Left lung (tissue), 10 donors: ENCODE results near the gene KIZ. TPM values are rescaled to one million over a fixed set of nuclear protein-coding genes. Genes with fewer than 3 reads are reported as not detected.

Experiments used
- ATAC-seq: fragments of 200-7000 bp; cut with Tn5 transposase; one replicate; pipeline ENCODE4 v1.9.1; 2020; ENCODE audit warnings: moderate library complexity
- DNase-seq, 4 donors: peaks; one replicate each; pipeline ENCODE4 v3.0.0-alpha.2; 2013 to 2020
- H3K27ac ChIP-seq, 2 donors: fragments of 200-600 bp; sonication (generic) in 1 of 2; one replicate each; pipeline versions ENCODE4 v1.5.0 to v1.8.0; 2020 to 2021
- H3K27me3 ChIP-seq, 2 donors: fragments of 200-600 bp; sonication (generic) in 1 of 2; one replicate each; pipeline versions ENCODE4 v1.5.0 to v1.8.0; 2020 to 2021
- H3K36me3 ChIP-seq, 2 donors: fragments of 200-600 bp; sonication (generic) in 1 of 2; one replicate each; pipeline versions ENCODE4 v1.5.0 to v1.8.0; 2020 to 2021
- H3K4me1 ChIP-seq, 2 donors: fragments of 200-600 bp; one replicate each; pipeline ENCODE4 v1.8.0; 2021
- H3K4me3 ChIP-seq, 2 donors: fragments of 200-600 bp; sonication (generic) in 1 of 2; one replicate each; pipeline versions ENCODE4 v1.5.0 to v1.8.0; 2020 to 2021; ENCODE audit warnings: mild to moderate bottlenecking in 1 of 2
- H3K9me3 ChIP-seq, 2 donors: fragments of 200-600 bp; sonication (generic) in 1 of 2; one replicate each; pipeline versions ENCODE4 v1.5.0 to v1.8.0; 2020 to 2021
- intact Hi-C, 2 donors: fragments of 100-400 bp; cut with DNase I; formaldehyde crosslinking; loops; one replicate each; pipeline versions ENCODE4 v1.11.2 to v1.14.2; 2022
- polyA plus RNA-seq, 6 donors: library from polyadenylated mRNA; unstranded; fragments of 120-200 nt; gene quantifications; one replicate each; pipeline ENCODE4 v1.2.1, GENCODE V29; 2013; ENCODE audit not compliant: insufficient read length in 6 of 6
- total RNA-seq, 2 donors: library from RNA; stranded (reverse); fragmentation: NEBNext Ultra II Directional; extraction: Animal tissue kit (Norgen Biotek cat#: 25700); gene quantifications; one replicate each; pipeline ENCODE4 v1.2.1, GENCODE V29; 2021
- TF ChIP-seq, protein P1 (sequence below), 2 donors: fragments of 200-600 bp; sonication (generic) in 1 of 2; IDR thresholded peaks; one replicate each; pipeline versions ENCODE4 v1.5.0 to v1.8.0; 2021; ENCODE audit warnings: antibody characterized with exemption in 2 of 2
- donor health status: DM: no; HTN: yes; CAD: no.
- donor health status: DM: no; HTN: no; CAD: no.

The KIZ gene
- total and polyA plus RNA-seq, 8 donors = 10.4 to 30.6 (median 25.2) TPM

DNA sequence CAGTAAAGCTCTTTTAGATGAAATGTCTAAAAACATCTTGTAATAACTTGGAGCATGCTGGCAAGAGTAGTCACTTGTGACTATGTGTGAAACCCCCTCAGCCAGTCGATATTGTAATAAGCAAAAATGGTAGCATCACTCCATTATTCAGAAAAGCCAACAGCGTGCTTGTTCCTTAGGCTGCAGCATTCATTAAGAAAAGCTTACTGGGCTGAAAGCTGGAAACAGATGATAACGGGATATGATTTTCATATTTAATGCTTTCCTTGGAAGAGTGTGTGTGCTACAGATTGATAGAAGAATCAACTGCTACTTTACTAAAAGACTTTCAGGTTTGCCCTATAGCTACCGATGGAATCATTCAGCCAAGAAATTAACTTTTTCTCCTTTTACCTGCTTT, 20.3 kb downstream of the KIZ start:
- ATAC-seq = no peak
- Histone ChIP-seq H3K36me3 (no peaks in the 10 kb centered on the region), H3K4me3 (no peak overlapping the region), H3K9me3 (no peaks in the 10 kb centered on the region), H3K27ac (no peak overlapping the region), H3K27me3 (no peaks in the 10 kb centered on the region), H3K4me1 (no peaks in the 10 kb centered on the region)
- intact Hi-C loops = no loop called here
- no peak for DNase-seq
- TF ChIP-seq, protein P1, sequence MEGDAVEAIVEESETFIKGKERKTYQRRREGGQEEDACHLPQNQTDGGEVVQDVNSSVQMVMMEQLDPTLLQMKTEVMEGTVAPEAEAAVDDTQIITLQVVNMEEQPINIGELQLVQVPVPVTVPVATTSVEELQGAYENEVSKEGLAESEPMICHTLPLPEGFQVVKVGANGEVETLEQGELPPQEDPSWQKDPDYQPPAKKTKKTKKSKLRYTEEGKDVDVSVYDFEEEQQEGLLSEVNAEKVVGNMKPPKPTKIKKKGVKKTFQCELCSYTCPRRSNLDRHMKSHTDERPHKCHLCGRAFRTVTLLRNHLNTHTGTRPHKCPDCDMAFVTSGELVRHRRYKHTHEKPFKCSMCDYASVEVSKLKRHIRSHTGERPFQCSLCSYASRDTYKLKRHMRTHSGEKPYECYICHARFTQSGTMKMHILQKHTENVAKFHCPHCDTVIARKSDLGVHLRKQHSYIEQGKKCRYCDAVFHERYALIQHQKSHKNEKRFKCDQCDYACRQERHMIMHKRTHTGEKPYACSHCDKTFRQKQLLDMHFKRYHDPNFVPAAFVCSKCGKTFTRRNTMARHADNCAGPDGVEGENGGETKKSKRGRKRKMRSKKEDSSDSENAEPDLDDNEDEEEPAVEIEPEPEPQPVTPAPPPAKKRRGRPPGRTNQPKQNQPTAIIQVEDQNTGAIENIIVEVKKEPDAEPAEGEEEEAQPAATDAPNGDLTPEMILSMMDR (IDR thresholded peaks at IDR 0.05) = no peak

DNA sequence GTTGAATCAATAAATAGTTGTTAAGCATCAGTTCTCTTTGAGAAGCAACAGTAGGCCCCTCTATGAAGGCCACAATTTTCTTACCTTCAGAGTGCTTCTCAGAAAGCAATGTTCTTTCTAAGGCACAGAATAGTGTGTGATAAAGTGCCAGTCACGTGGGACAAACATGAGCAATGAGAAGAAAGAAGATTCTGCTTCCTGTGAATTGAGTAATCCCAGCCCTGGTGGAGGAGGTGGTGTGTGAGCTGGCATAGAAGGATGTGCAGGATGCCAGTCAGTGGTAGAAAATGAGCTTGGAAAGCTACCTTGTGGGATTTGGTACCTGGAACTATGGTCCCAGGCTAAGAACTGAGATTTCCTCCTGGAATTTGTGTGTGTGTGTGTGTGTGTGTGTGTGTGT, 21.7 kb downstream of the KIZ start:
- Histone ChIP-seq H3K27ac (no peak overlapping the region), H3K9me3 (no peaks in the 10 kb centered on the region), H3K27me3 (no peaks in the 10 kb centered on the region), H3K4me3 (no peak overlapping the region), H3K36me3 (no peaks in the 10 kb centered on the region), H3K4me1 (no peaks in the 10 kb centered on the region)
- TF ChIP-seq, protein P1 (IDR thresholded peaks at IDR 0.05) = no peak
- no peak for DNase-seq
- ATAC-seq = no peak
- intact Hi-C loops = no loop called here

DNA sequence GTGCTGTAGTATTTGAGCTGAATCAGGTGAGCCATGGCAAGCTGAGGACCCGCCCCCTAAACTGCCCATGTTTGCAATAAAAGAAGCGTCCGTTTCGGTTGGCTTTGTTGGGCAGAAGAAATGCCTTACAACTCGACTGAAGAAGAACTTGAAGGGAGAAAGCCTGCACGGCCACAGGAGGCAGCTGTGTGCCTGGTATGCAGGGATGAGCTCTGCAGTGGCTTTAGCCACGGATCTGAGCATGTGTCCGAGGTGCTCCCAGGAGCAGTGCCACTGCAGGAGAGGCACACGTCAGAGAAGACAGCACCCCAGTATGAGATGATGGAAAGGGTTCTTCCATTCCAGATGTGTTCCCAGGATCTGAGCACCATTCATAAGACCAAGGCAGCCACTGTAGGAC, 23.5 kb downstream of the KIZ start:
- no peaks in the 10 kb centered on the region for H3K27me3 ChIP-seq
- no peak for ATAC-seq
- no peak overlapping the region for H3K4me3 ChIP-seq
- TF ChIP-seq, protein P1 (IDR thresholded peaks at IDR 0.05) = no peak
- H3K27ac ChIP-seq = no peak overlapping the region
- intact Hi-C loops = no loop called here
- no peaks in the 10 kb centered on the region for H3K4me1 ChIP-seq
- no peaks in the 10 kb centered on the region for H3K9me3 ChIP-seq
- no peak for DNase-seq
- no peaks in the 10 kb centered on the region for H3K36me3 ChIP-seq

DNA sequence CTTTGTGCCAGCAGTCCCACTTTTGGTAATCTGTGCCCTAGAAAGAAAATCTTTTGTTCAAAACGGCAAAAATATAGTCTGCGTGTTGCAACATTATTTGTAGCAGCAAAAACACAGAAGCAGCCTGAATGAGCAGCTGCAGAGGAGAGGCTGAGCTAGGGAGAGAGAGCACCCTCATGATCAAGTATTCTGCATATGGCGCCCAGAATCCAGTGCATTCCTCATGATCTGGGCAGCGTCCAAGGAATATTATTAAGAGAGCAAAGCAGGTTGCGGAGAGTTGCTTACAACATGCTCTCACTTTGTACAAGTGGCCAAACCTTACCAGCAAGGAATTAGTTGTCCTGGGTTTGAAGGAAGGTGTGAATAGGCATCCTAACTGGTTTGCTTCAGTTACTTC, 25.9 kb downstream of the KIZ start:
- H3K27me3 ChIP-seq = no peaks in the 10 kb centered on the region
- no peak overlapping the region for H3K27ac ChIP-seq
- intact Hi-C loops = no loop called here
- TF ChIP-seq, protein P1 (IDR thresholded peaks at IDR 0.05) = no peak
- no peaks in the 10 kb centered on the region for H3K36me3 ChIP-seq
- H3K4me1 ChIP-seq = no peaks in the 10 kb centered on the region
- no peak overlapping the region for H3K4me3 ChIP-seq
- H3K9me3 ChIP-seq = no peaks in the 10 kb centered on the region
- ATAC-seq = no peak
- no peak for DNase-seq

DNA sequence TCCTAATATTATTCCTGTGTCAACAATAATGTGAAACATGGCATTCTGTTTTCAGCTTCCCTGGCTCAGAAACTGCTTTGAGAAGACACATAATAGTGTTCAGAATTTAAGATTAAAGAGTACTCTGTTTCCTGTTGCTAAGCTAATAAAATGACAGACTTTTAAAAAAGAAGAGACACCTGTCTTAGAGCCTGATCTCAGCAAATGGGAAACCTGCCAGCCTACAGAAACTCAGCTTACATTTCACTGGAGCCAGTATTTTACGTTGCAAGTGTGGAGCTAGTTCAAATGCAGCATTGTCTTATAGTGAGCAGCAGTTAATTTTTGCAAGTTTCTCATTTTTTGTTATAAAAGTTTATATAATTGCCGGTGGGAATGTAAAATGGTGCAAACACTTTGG, 28.8 kb downstream of the KIZ start:
- TF ChIP-seq, protein P1 (IDR thresholded peaks at IDR 0.05) = no peak
- H3K9me3 ChIP-seq = no peaks in the 10 kb centered on the region
- H3K36me3 ChIP-seq = no peaks in the 10 kb centered on the region
- ATAC-seq (no peak), DNase-seq (no peak)
- intact Hi-C loops = no loop called here
- no peak overlapping the region for H3K4me3 ChIP-seq
- no peaks in the 10 kb centered on the region for H3K27me3 ChIP-seq
- H3K4me1 ChIP-seq = no peaks in the 10 kb centered on the region
- no peak overlapping the region for H3K27ac ChIP-seq
